Esophagus muscularis mucosa (tissue), 4 donors: ENCODE measurements around the gene RNH1. TPM values are rescaled to one million over a fixed set of nuclear protein-coding genes. Genes with fewer than 3 reads are reported as not detected.

Experiments
- DNase-seq: peaks from one replicate; pipeline ENCODE4 v3.0.0-alpha.2; 2017; ENCODE audit errors: extremely low spot score
- H3K27ac ChIP-seq, 4 donors: fragments of 200-600 bp; sonication (generic); replicated peaks in 1 of 4; 1 replicate in 3 of 4; 2 replicates in 1 of 4; pipeline ENCODE4 v1.5.1; 2016 to 2019; ENCODE audit warnings: mild to moderate bottlenecking in 1 of 4
- H3K27me3 ChIP-seq, 4 donors: fragments of 200-600 bp; sonication (generic); one replicate each; pipeline versions ENCODE4 v1.5.1 to v1.6.0; 2016 to 2019
- H3K36me3 ChIP-seq, 4 donors: fragments of 200-600 bp; sonication (generic); one replicate each; pipeline ENCODE4 v1.5.1; 2016 to 2019
- H3K4me1 ChIP-seq, 4 donors: fragments of 200-600 bp; sonication (generic); one replicate each; pipeline ENCODE4 v1.5.1; 2016 to 2019
- H3K4me3 ChIP-seq, 4 donors: fragments of 200-600 bp; sonication (generic); 1 replicate in 2 of 4; 2 replicates in 2 of 4; pipeline ENCODE4 v1.5.1; 2016 to 2019; ENCODE audit warnings: mild to moderate bottlenecking in 4 of 4, moderate library complexity in 1 of 4
- H3K9me3 ChIP-seq, 4 donors: fragments of 200-600 bp; sonication (generic); 1 replicate in 3 of 4; 2 replicates in 1 of 4; pipeline ENCODE4 v1.5.1; 2016 to 2019
- CTCF ChIP-seq, 3 experiments: fragments of 200-600 bp in 2 of 3; fragments of 450-650 bp in 1 of 3; sonication (generic) in 2 of 3; IDR thresholded peaks; one replicate each; pipeline ENCODE4 v1.5.1; 2017 to 2019; ENCODE audit warnings: antibody characterized with exemption in 3 of 3, mild to moderate bottlenecking in 2 of 3, moderate library complexity in 1 of 3
- EP300 ChIP-seq: sonication (generic); formaldehyde crosslinking; IDR thresholded peaks from one replicate; pipeline ENCODE4 v1.6.1; 2017; ENCODE audit warnings: antibody characterized with exemption
- POLR2A ChIP-seq: fragments of 450-650 bp; IDR thresholded peaks from one replicate; pipeline ENCODE4 v1.6.1; 2017; ENCODE audit warnings: antibody characterized with exemption, moderate library complexity, mild to moderate bottlenecking, low read depth
- POLR2AphosphoS5 ChIP-seq, 2 donors: sonication (generic); formaldehyde crosslinking; IDR thresholded peaks; one replicate each; pipeline ENCODE4 v1.6.1; 2017; ENCODE audit warnings: antibody characterized with exemption in 2 of 2
- WGBS: methylation state at CpG from one replicate; pipeline ENCODE4 v1.1.5; 2018; 5-methylcytosine and 5-hydroxymethylcytosine counted together
- intact Hi-C: fragments of 100-400 bp; cut with DNase I; formaldehyde crosslinking; loops from one replicate; pipeline ENCODE4 v1.15.1; 2023
- total RNA-seq, 4 donors: library from RNA; depleted of rRNA; stranded (reverse); fragments of >200 nt; gene quantifications; one replicate each; pipeline versions ENCODE4 v1.1.0 to v1.2.1, GENCODE V29; 2016

The RNH1 gene
- total RNA-seq, 4 donors from 2014 or later: 280 to 367 (median 334) TPM

GRCh38 chr11:446891-447290 lies 60.2 kb downstream of the RNH1 start:
- intact Hi-C loops: no loop called here
- 85% methylated on average over 5 of the region's 7 CpGs for WGBS
- no peak for DNase-seq
- Histone ChIP-seq H3K4me1 (peaks cover 28 to 41% (median 38%) of the 10 kb centered on the region in 4 donors), H3K27me3 (peaks cover 0 to 27% (median 3%) of the 10 kb centered on the region in 4 donors), H3K9me3 (no peaks in the 10 kb centered on the region), H3K27ac (no peak overlapping the region), H3K36me3 (no peaks in the 10 kb centered on the region), H3K4me3 (no peak overlapping the region)
- no peak for TF ChIP-seq EP300
- TF ChIP-seq POLR2AphosphoS5 (IDR thresholded peaks at IDR 0.05): no peak
- TF ChIP-seq CTCF (IDR thresholded peaks at IDR 0.05): no peak
- no peak for TF ChIP-seq POLR2A

DNA sequence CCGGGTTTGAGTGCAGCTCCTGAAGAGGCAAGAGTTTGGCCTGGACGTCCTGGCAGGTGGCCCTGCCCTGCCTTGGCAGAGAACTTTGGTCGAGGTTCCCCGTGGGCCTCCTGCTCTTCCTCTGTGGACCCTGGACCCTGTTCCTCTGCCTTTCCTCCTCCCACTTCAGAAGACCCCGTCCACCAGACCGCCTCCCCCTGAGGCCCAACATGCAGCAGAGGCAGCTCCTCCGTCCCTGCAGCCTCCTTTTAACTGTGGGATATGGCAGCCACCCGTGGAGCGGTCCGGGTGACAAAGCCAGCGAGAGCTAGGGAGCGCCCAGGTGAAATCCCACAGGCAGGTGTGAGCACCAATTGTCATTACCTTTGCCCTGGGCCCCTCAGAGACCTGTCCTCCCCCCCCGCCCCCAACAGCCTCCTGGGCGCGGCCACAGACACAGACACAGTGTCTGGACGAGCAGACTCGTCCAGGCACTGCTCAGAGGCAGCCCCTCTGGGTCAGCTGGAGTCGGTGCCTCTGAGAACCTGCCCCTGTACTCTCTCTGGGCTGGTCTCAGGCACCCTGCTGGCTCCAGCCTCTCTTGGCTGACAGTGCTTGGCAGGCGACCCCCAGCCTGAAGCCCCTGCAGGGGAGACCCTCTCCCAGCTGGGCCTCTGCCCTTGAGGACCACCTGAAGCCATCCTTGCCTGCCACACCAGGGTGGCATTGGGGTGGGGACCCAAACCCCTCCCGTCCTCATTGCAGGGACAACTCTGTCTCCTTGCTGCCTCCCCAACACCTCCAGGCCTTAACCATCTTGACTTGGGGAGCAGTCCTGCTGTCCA lies 61.1 kb downstream of the RNH1 start:
- WGBS: 67% methylated on average over 9 of the region's 20 CpGs
- no peak for TF ChIP-seq POLR2A
- no peak for TF ChIP-seq POLR2AphosphoS5 (IDR thresholded peaks at IDR 0.05)
- no peak for TF ChIP-seq EP300
- TF ChIP-seq CTCF (IDR thresholded peaks at IDR 0.05): no peak
- Histone ChIP-seq H3K27ac (no peak overlapping the region), H3K36me3 (no peaks in the 10 kb centered on the region), H3K4me1 (peaks cover 20 to 38% (median 33%) of the 10 kb centered on the region in 4 donors), H3K27me3 (peaks cover 0 to 36% (median 8%) of the 10 kb centered on the region in 4 donors), H3K9me3 (no peaks in the 10 kb centered on the region), H3K4me3 (no peak overlapping the region)
- intact Hi-C loops: no loop called here
- no peak for DNase-seq

Other genes starting within 250 kb of the RNH1 start
- 1 to 10 TPM in 1 of 4 donors, under 1 TPM in 2, not detected in 1; 0.13 to 2.2 (median 0.42) TPM for gene NLRP6, start 228.8 kb downstream of the RNH1 start, total RNA-seq
- gene PGGHG, start 218.1 kb downstream of the RNH1 start, total RNA-seq: 10 to 100 TPM; 13.3 to 23.7 (median 18.8) TPM
- not detected for gene IFITM5, start 207.7 kb downstream of the RNH1 start, total RNA-seq
- gene IFITM2, start 199.4 kb downstream of the RNH1 start, total RNA-seq: 100 to 1,000 TPM in 3 of 4 donors, 10 to 100 TPM in 1; 92.2 to 235 (median 194) TPM
- 100 to 1,000 TPM in 3 of 4 donors, 10 to 100 TPM in 1; 60.6 to 197 (median 171) TPM for gene IFITM1, start 193.2 kb downstream of the RNH1 start, total RNA-seq
- 100 to 1,000 TPM; 290 to 513 (median 410) TPM for gene IFITM3, start 186.4 kb downstream of the RNH1 start, total RNA-seq
- 10 to 100 TPM in 1 of 4 donors, 1 to 10 TPM in 3; 2.5 to 12.0 (median 5.7) TPM for gene B4GALNT4, start 137.7 kb downstream of the RNH1 start, total RNA-seq
- 1 to 10 TPM in 1 of 4 donors, under 1 TPM in 3; 0.17 to 1.1 (median 0.51) TPM for gene PKP3, start 113.0 kb downstream of the RNH1 start, total RNA-seq
- gene SIGIRR, start 92.2 kb downstream of the RNH1 start, total RNA-seq: 10 to 100 TPM; 45.7 to 72.9 (median 50.5) TPM
- under 1 TPM in 3 of 4 donors, not detected in 1; 0.11 to 0.42 (median 0.32) TPM for gene ANO9, start 65.2 kb downstream of the RNH1 start, total RNA-seq
- 10 to 100 TPM; 23.9 to 58.3 (median 30.2) TPM for gene PTDSS2, start 57.0 kb downstream of the RNH1 start, total RNA-seq
- gene HRAS, start 28.3 kb upstream of the RNH1 start, total RNA-seq: 10 to 100 TPM; 45.7 to 85.2 (median 61.7) TPM
- gene LRRC56, start 30.3 kb upstream of the RNH1 start, total RNA-seq: under 1 TPM in 2 of 4 donors, not detected in 2; 0.19 to 0.33 TPM
- 1 to 10 TPM in 3 of 4 donors, under 1 TPM in 1; 0.52 to 3.1 (median 1.7) TPM for gene LMNTD2, start 53.5 kb upstream of the RNH1 start, total RNA-seq
- 10 to 100 TPM in 3 of 4 donors, 1 to 10 TPM in 1; 2.9 to 24.4 (median 13.7) TPM for gene RASSF7, start 53.7 kb upstream of the RNH1 start, total RNA-seq
- 10 to 100 TPM; 24.5 to 38.2 (median 28.7) TPM for gene PHRF1, start 69.2 kb upstream of the RNH1 start, total RNA-seq
- 10 to 100 TPM; 11.3 to 39.6 (median 14.2) TPM for gene IRF7, start 108.7 kb upstream of the RNH1 start, total RNA-seq
- 1 to 10 TPM in 1 of 4 donors, not detected in 3; 1.3 TPM for gene CDHR5, start 117.7 kb upstream of the RNH1 start, total RNA-seq
- gene SCT, start 119.9 kb upstream of the RNH1 start, total RNA-seq: not detected
- 1 to 10 TPM in 1 of 4 donors, under 1 TPM in 2, not detected in 1; 0.26 to 1.1 (median 0.42) TPM for gene DRD4, start 130.0 kb upstream of the RNH1 start, total RNA-seq
- 10 to 100 TPM; 24.9 to 57.1 (median 39.4) TPM for gene DEAF1, start 188.0 kb upstream of the RNH1 start, total RNA-seq
- gene TMEM80, start 188.6 kb upstream of the RNH1 start, total RNA-seq: 10 to 100 TPM; 27.4 to 55.2 (median 39.6) TPM
- gene EPS8L2, start 199.0 kb upstream of the RNH1 start, total RNA-seq: 10 to 100 TPM in 3 of 4 donors, 1 to 10 TPM in 1; 5.6 to 31.6 (median 24.9) TPM
- 100 to 1,000 TPM; 168 to 231 (median 186) TPM for gene TALDO1, start 240.2 kb upstream of the RNH1 start, total RNA-seq